H1 (cell line): ENCODE measurements around the gene NETO2. TPM values are rescaled to one million over a fixed set of nuclear protein-coding genes. Genes with fewer than 3 reads are reported as not detected.

Experiments used
- CTCF ChIA-PET: fragments of 300-600 bp; sonication (Branson Sonifier 250); formaldehyde crosslinking; loops from one replicate; lab custom pipeline; 2021; ENCODE audit not compliant: partially characterized antibody; lab: Charles Lee
- POLR2A ChIA-PET: fragments of 300-600 bp; sonication (Branson Sonifier 250); formaldehyde crosslinking; loops from one replicate; lab custom pipeline; 2021; ENCODE audit warnings: inconsistent platforms; ENCODE audit not compliant: partially characterized antibody; lab: Charles Lee
- DNase-seq, 2 experiments: peaks; one replicate each; pipeline versions ENCODE4 v3.0.0 to v3.0.0-alpha.2; 2010 to 2022; ENCODE audit warnings: low spot score in 2 of 2, low read depth in 1 of 2, mixed read lengths in 1 of 2
- FAIRE-seq: peaks from 2 replicates; lab custom pipeline; 2011; peaks lifted over from hg19 to GRCh38; lab: Jason Lieb, UNC
- H2AFZ ChIP-seq: 2 replicates; pipeline ENCODE4 v1.8.1; 2012; ENCODE audit warnings: low read length, inconsistent platforms
- H2AK5ac ChIP-seq: 2 replicates; pipeline ENCODE4 v1.6.1; 2013; ENCODE audit warnings: low read depth, low read length
- H2BK120ac ChIP-seq: replicated peaks from 2 replicates; pipeline ENCODE3; 2013; ENCODE audit warnings: low read depth, low read length, inconsistent platforms
- H2BK12ac ChIP-seq: 2 replicates; pipeline ENCODE4 v1.6.1; 2013; ENCODE audit warnings: low read depth, low read length
- H2BK15ac ChIP-seq: 2 replicates; pipeline ENCODE4 v1.6.1; 2013; ENCODE audit warnings: low read length
- H2BK20ac ChIP-seq: 2 replicates; pipeline ENCODE4 v1.6.1; 2013; ENCODE audit warnings: low read length
- H2BK5ac ChIP-seq: 2 replicates; pipeline ENCODE4 v1.6.1; 2013; ENCODE audit warnings: low read depth, low read length
- H3K14ac ChIP-seq: 2 replicates; pipeline ENCODE4 v1.6.1; 2013; ENCODE audit warnings: inconsistent platforms; ENCODE audit not compliant: insufficient read length
- H3K18ac ChIP-seq: 2 replicates; pipeline ENCODE4 v1.6.1; 2013; ENCODE audit warnings: low read length; ENCODE audit errors: extremely low read depth
- H3K23ac ChIP-seq: 2 replicates; pipeline ENCODE4 v1.6.1; 2013; ENCODE audit warnings: inconsistent platforms; ENCODE audit not compliant: insufficient read length
- H3K23me2 ChIP-seq: 2 replicates; pipeline ENCODE4 v1.6.1; 2013; ENCODE audit warnings: low read depth, low read length
- H3K27ac ChIP-seq: 2 replicates; pipeline ENCODE4 v1.6.1; 2011; ENCODE audit warnings: low read depth, low read length, inconsistent platforms
- H3K27me3 ChIP-seq, 4 experiments: replicated peaks in 1 of 4; 1 replicate in 1 of 4; 2 replicates in 3 of 4; pipeline versions ENCODE4 v1.6.1 to v1.8.1; 2011 to 2013; ENCODE audit warnings: low read length in 3 of 4, mild to moderate bottlenecking in 3 of 4, inconsistent platforms in 2 of 4, mixed read lengths in 2 of 4, moderate library complexity in 1 of 4; ENCODE audit not compliant: control insufficient read depth in 3 of 4, insufficient read depth in 3 of 4; ENCODE audit errors: extremely low read depth in 1 of 4
- H3K36me3 ChIP-seq, 4 experiments: 2 replicates each; pipeline versions ENCODE4 v1.6.1 to v1.8.1; 2011 to 2013; ENCODE audit warnings: mild to moderate bottlenecking in 4 of 4, low read length in 3 of 4, moderate library complexity in 2 of 4, control low read depth in 1 of 4, inconsistent platforms in 1 of 4; ENCODE audit not compliant: insufficient read depth in 4 of 4, control insufficient read depth in 2 of 4
- H3K4ac ChIP-seq: replicated peaks from 2 replicates; pipeline ENCODE3; 2013; ENCODE audit warnings: low read length, low read depth, mixed read lengths, inconsistent platforms; ENCODE audit not compliant: insufficient read length
- H3K4me1 ChIP-seq, 4 experiments: replicated peaks in 1 of 4; 1 replicate in 1 of 4; 2 replicates in 3 of 4; pipeline versions ENCODE4 v1.6.1 to v1.8.1; 2011 to 2013; ENCODE audit warnings: low read length in 3 of 4, inconsistent platforms in 2 of 4, mixed read lengths in 1 of 4; ENCODE audit not compliant: insufficient read depth in 4 of 4, control insufficient read depth in 3 of 4
- H3K4me2 ChIP-seq, 2 experiments: 2 replicates each; pipeline versions ENCODE4 v1.6.1 to v1.8.1; 2011 to 2013; ENCODE audit warnings: low read depth in 2 of 2, low read length in 2 of 2, control low read depth in 1 of 2, inconsistent platforms in 1 of 2, mild to moderate bottlenecking in 1 of 2; ENCODE audit not compliant: insufficient read depth in 1 of 2
- H3K4me3 ChIP-seq, 4 experiments: fragments of 200-600, 300-600 bp in 1 of 4; sonication (generic), shearing (Covaris generic), sonication (Bioruptor Twin) in 1 of 4; 2 replicates each; pipeline versions ENCODE4 v1.5.1 to v1.8.1; 2011 to 2016; ENCODE audit warnings: low read length in 4 of 4, low read depth in 3 of 4, control low read depth in 2 of 4, inconsistent platforms in 2 of 4, mild to moderate bottlenecking in 2 of 4, mixed read lengths in 1 of 4, moderate library complexity in 1 of 4; ENCODE audit not compliant: insufficient read depth in 2 of 4; ENCODE audit errors: extremely low read depth in 1 of 4
- H3K56ac ChIP-seq: replicated peaks from 2 replicates; pipeline ENCODE3; 2013; ENCODE audit warnings: low read depth, mild to moderate bottlenecking, mixed read lengths, low read length, inconsistent platforms; ENCODE audit not compliant: insufficient read length
- H3K79me1 ChIP-seq: 2 replicates; pipeline ENCODE4 v1.6.1; 2013; ENCODE audit warnings: low read depth, low read length, control low read depth
- H3K79me2 ChIP-seq, 2 experiments: 2 replicates each; pipeline versions ENCODE4 v1.6.1 to v1.8.1; 2012 to 2013; ENCODE audit warnings: low read length in 2 of 2, mild to moderate bottlenecking in 2 of 2, inconsistent platforms in 1 of 2; ENCODE audit not compliant: insufficient read depth in 2 of 2, control insufficient read depth in 1 of 2
- H3K9ac ChIP-seq, 4 experiments: replicated peaks in 1 of 4; 1 replicate in 1 of 4; 2 replicates in 3 of 4; pipeline versions ENCODE4 v1.6.1 to v1.8.1; 2011 to 2013; ENCODE audit warnings: low read depth in 3 of 4, low read length in 3 of 4, control low read depth in 2 of 4, mild to moderate bottlenecking in 2 of 4, moderate library complexity in 2 of 4, inconsistent platforms in 1 of 4; ENCODE audit errors: extremely low read depth in 1 of 4
- H3K9me3 ChIP-seq, 2 experiments: 2 replicates each; pipeline versions ENCODE4 v1.6.1 to v1.8.1; 2012 to 2013; ENCODE audit warnings: mild to moderate bottlenecking in 2 of 2, moderate library complexity in 2 of 2, control low read depth in 1 of 2, inconsistent platforms in 1 of 2, low read depth in 1 of 2, low read length in 1 of 2, mixed read lengths in 1 of 2; ENCODE audit not compliant: insufficient read depth in 2 of 2
- H4K20me1 ChIP-seq, 2 experiments: replicated peaks in 1 of 2; 2 replicates each; pipeline versions ENCODE3 to v1.8.1; 2011 to 2013; ENCODE audit warnings: inconsistent platforms in 2 of 2, low read length in 2 of 2, mild to moderate bottlenecking in 1 of 2; ENCODE audit not compliant: insufficient read depth in 2 of 2, control insufficient read depth in 1 of 2
- H4K5ac ChIP-seq: 2 replicates; pipeline ENCODE4 v1.6.1; 2013; ENCODE audit warnings: low read length, low read depth, mixed read lengths, inconsistent platforms; ENCODE audit not compliant: insufficient read length
- H4K8ac ChIP-seq: 2 replicates; pipeline ENCODE4 v1.8.0; 2013; ENCODE audit warnings: mild to moderate bottlenecking, moderate library complexity, low read length, inconsistent platforms; ENCODE audit not compliant: insufficient read depth; ENCODE audit errors: extremely low read depth
- H4K91ac ChIP-seq: replicated peaks from 2 replicates; pipeline ENCODE3; 2013; ENCODE audit warnings: low read length, mixed read lengths, inconsistent platforms; ENCODE audit not compliant: insufficient read length
- CTBP2 ChIP-seq: IDR thresholded peaks from 2 replicates; pipeline ENCODE4 v1.7.0; 2011; ENCODE audit warnings: borderline replicate concordance, mild to moderate bottlenecking, moderate library complexity, mixed read lengths, low read length; ENCODE audit not compliant: insufficient read depth, insufficient read length
- EGR1 ChIP-seq: IDR thresholded peaks from 2 replicates; pipeline ENCODE4 v1.6.1; 2011; ENCODE audit warnings: low read depth, low read length, borderline replicate concordance
- EZH2 ChIP-seq: fragments of 200-600 bp; sonication (generic); IDR thresholded peaks from 2 replicates; pipeline ENCODE4 v1.7.1; 2012; ENCODE audit warnings: low read depth, mild to moderate bottlenecking, moderate library complexity, low read length, inconsistent platforms; ENCODE audit not compliant: severe bottlenecking
- HDAC2 ChIP-seq, 2 experiments: fragments of 300-600 bp in 1 of 2; sonication (generic) in 1 of 2; IDR thresholded peaks; 2 replicates each; pipeline ENCODE4 v1.6.1; 2011 to 2012; ENCODE audit warnings: low read depth in 2 of 2, low read length in 2 of 2, mild to moderate bottlenecking in 2 of 2, moderate library complexity in 2 of 2, borderline replicate concordance in 1 of 2, inconsistent platforms in 1 of 2
- MAFK ChIP-seq: IDR thresholded peaks from 2 replicates; pipeline ENCODE4 v1.6.1; 2012; ENCODE audit warnings: low read depth, mild to moderate bottlenecking, improper control_type of control experiment, low read length
- NRF1 ChIP-seq: IDR thresholded peaks from 2 replicates; pipeline ENCODE4 v1.6.1; 2011; ENCODE audit warnings: mild to moderate bottlenecking, low read depth, low read length, improper control_type of control experiment
- SIRT6 ChIP-seq: IDR thresholded peaks from one replicate; pipeline ENCODE4 v1.7.1; 2012; ENCODE audit warnings: low read length, inconsistent platforms
- SP4 ChIP-seq: IDR thresholded peaks from 2 replicates; pipeline ENCODE4 v1.6.1; 2012; ENCODE audit warnings: low read length, inconsistent platforms
- SRF ChIP-seq: IDR thresholded peaks from 2 replicates; pipeline ENCODE4 v1.6.1; 2011; ENCODE audit warnings: mild to moderate bottlenecking, low read depth, low read length, moderate library complexity
- TAF7 ChIP-seq: optimal IDR thresholded peaks from 2 replicates; pipeline ENCODE3; 2011; ENCODE audit warnings: low read depth, mild to moderate bottlenecking, inconsistent platforms, low read length, moderate library complexity, borderline replicate concordance
- ZNF274 ChIP-seq: IDR thresholded peaks from 2 replicates; pipeline ENCODE4 v1.7.0; 2012; ENCODE audit warnings: low read length, borderline replicate concordance; ENCODE audit errors: extremely low read depth
- WGBS, 2 experiments: shearing (Covaris generic) in 1 of 2; methylation state at CpG; one replicate each; pipeline versions ENCODE4 v1.1.6 to v1.1.7; 2013 to 2015; ENCODE audit warnings: low lambda C conversion rate in 2 of 2, mixed read lengths in 2 of 2, inconsistent platforms in 1 of 2, low coverage in 1 of 2, missing lambda C conversion rate in 1 of 2; ENCODE audit not compliant: insufficient replicate concordance in 2 of 2, insufficient coverage in 1 of 2, insufficient read length in 1 of 2; ENCODE audit errors: extremely low coverage in 1 of 2, missing lambda C conversion rate in 1 of 2; 5-methylcytosine and 5-hydroxymethylcytosine counted together
- polyA plus RNA-seq, 7 experiments: library from polyadenylated mRNA; depleted of rRNA in 3 of 7; stranded (reverse) in 5 of 7; unstranded in 2 of 7; fragments of >200 nt in 5 of 7; fragments of 200-250 nt in 2 of 7; gene quantifications; 1 replicate in 5 of 7; 2 replicates in 1 of 7; 4 replicates in 1 of 7; pipeline versions ENCODE4 v1.2.1 to v1.2.3, GENCODE V29; 2011 to 2013; ENCODE audit warnings: missing spikeins in 2 of 7, mixed read lengths in 2 of 7
- total RNA-seq: library from RNA; stranded (reverse); fragmentation: NEBNext Ultra II Directional; extraction: Animal tissue kit (Norgen Biotek cat#: 25700); gene quantifications from 2 replicates; pipeline ENCODE4 v1.2.1, GENCODE V29; 2021
- TF ChIP-seq, protein P1 (sequence below): IDR thresholded peaks from 2 replicates; pipeline ENCODE4 v1.6.1; 2012; ENCODE audit warnings: inconsistent platforms

Gene NETO2
- total and polyA plus RNA-seq, 2 of the 8 experiments (the other 6 are each of a cell fraction or from before 2014, with no cell fraction given) = 9.4 to 12.5 TPM

DNA sequence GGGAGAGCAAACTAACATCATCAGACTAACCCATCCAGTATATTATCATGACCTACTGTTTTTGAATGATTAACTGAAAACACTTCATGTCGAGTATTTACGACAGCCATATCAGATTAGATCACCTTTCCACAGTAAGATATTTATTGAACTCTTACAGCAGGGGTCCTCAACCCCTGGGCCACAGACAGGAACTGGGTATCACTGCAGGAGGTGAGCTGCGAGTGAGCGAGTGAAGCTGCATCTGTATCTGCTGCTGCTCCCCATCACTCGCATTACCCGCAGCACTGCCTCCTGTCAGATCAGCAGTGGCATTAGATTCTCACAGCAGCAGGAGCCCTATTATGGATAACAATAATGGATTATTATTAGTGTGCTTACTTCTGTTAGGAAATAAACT is 59.5 kb downstream of the NETO2 start:
- H3K79me1 ChIP-seq = no peaks in the 10 kb centered on the region
- H3K4me1 ChIP-seq = peaks cover 0 to 5% (median 0%) of the 10 kb centered on the region in 4 experiments; a peak in 1 of 7 replicates
- no peak overlapping the region for H4K8ac ChIP-seq
- no peak overlapping the region for H3K9ac ChIP-seq
- H3K4ac ChIP-seq = no peak overlapping the region
- no peak overlapping the region for H3K18ac ChIP-seq
- H3K4me3 ChIP-seq = no peak overlapping the region
- no peaks in the 10 kb centered on the region for H3K79me2 ChIP-seq
- peaks cover 0 to 5% (median 1%) of the 10 kb centered on the region in 4 experiments; a peak in 3 of 8 replicates for H3K36me3 ChIP-seq
- no peak overlapping the region for H2AK5ac ChIP-seq
- FAIRE-seq (no peak), DNase-seq (no peak)
- ChIA-PET CTCF (no interaction called here), POLR2A (no interaction called here)
- no peak overlapping the region for H2BK12ac ChIP-seq
- no peak overlapping the region for H3K56ac ChIP-seq
- H2BK20ac ChIP-seq = no peak overlapping the region
- no peaks in the 10 kb centered on the region for H3K9me3 ChIP-seq
- no peaks in the 10 kb centered on the region for H3K23me2 ChIP-seq
- H3K27me3 ChIP-seq = no peaks in the 10 kb centered on the region
- H3K23ac ChIP-seq = no peak overlapping the region
- no peak overlapping the region for H3K27ac ChIP-seq
- no peak overlapping the region for H3K14ac ChIP-seq
- no peak overlapping the region for H3K4me2 ChIP-seq
- 92% methylated on average over 6 of the region's 6 CpGs; no CpG with 5 or more reads in 1 of the 2 experiments for WGBS, 2 experiments
- no peak overlapping the region for H2BK120ac ChIP-seq
- no peak overlapping the region for H2AFZ ChIP-seq
- no peak overlapping the region for H4K5ac ChIP-seq
- no peaks in the 10 kb centered on the region for H4K20me1 ChIP-seq
- H4K91ac ChIP-seq = no peak overlapping the region
- H2BK5ac ChIP-seq = no peak overlapping the region
- no peak overlapping the region for H2BK15ac ChIP-seq
- no peak for TF ChIP-seq SIRT6
- TF ChIP-seq EGR1 = no peak
- no peak for TF ChIP-seq NRF1
- TF ChIP-seq MAFK = no peak
- no peak for TF ChIP-seq HDAC2 (IDR thresholded peaks at IDR 0.05; ENCODE audit: borderline replicate concordance in 1 of 2, low read depth in 2 of 2, low read length in 2 of 2)
- no peak for TF ChIP-seq SP4
- no peak for TF ChIP-seq TAF7
- TF ChIP-seq EZH2 = no peak
- no peak for TF ChIP-seq CTBP2
- no peak for TF ChIP-seq SRF
- TF ChIP-seq, protein P1, sequence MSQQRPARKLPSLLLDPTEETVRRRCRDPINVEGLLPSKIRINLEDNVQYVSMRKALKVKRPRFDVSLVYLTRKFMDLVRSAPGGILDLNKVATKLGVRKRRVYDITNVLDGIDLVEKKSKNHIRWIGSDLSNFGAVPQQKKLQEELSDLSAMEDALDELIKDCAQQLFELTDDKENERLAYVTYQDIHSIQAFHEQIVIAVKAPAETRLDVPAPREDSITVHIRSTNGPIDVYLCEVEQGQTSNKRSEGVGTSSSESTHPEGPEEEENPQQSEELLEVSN = no peak
- no peak for TF ChIP-seq ZNF274
